PC-3 (cell line): ENCODE results near the gene SLCO2B1. TPM values are rescaled to one million over a fixed set of nuclear protein-coding genes. Genes with fewer than 3 reads are reported as not detected.

Experiments used
- ATAC-seq: fragments of 200-7000 bp; cut with Tn5 transposase; 2 replicates; pipeline ENCODE4 v1.9.1; 2020; ENCODE audit warnings: mild to moderate bottlenecking, moderate library complexity
- BruUV-seq: library from RNA; stranded (reverse); fragments of 400-500 nt; replicated peaks from 2 replicates; lab custom pipeline; 2021; lab: Mats Ljungman, UMichigan
- CTCF ChIA-PET: fragments of 300-600 bp; sonication (Branson Sonifier 250); formaldehyde crosslinking; loops from one replicate; lab custom pipeline; 2022; ENCODE audit warnings: antibody characterized with exemption; lab: Charles Lee
- POLR2A ChIA-PET: fragments of 300-600 bp; sonication (Branson Sonifier 250); formaldehyde crosslinking; loops from one replicate; lab custom pipeline; 2022; ENCODE audit warnings: antibody characterized with exemption; ENCODE audit not compliant: unreplicated experiment; lab: Charles Lee
- DNase-seq: peaks from one replicate; pipeline ENCODE4 v3.0.0-alpha.2; 2015
- H2AFZ ChIP-seq: fragments of 300-600 bp; sonication (generic); 2 replicates; pipeline ENCODE4 v1.6.0; 2016; ENCODE audit warnings: antibody characterized with exemption, low read length
- H3F3A ChIP-seq: fragments of 300-600 bp; sonication (generic); one replicate; pipeline ENCODE4 v1.6.0; 2017; ENCODE audit warnings: antibody characterized with exemption, low read length, control low read depth, mild to moderate bottlenecking; ENCODE audit not compliant: unreplicated experiment
- H3K27ac ChIP-seq: fragments of 300-600 bp; sonication (generic); 2 replicates; pipeline ENCODE4 v1.5.1; 2016; ENCODE audit warnings: mild to moderate bottlenecking, low read length
- H3K27me3 ChIP-seq: fragments of 300-600 bp; sonication (generic); 2 replicates; pipeline ENCODE4 v1.6.1; 2016; ENCODE audit warnings: low read length, mixed read lengths
- H3K36me3 ChIP-seq: fragments of 300-600 bp; sonication (generic); 2 replicates; pipeline ENCODE4 v1.6.1; 2016; ENCODE audit warnings: low read depth, mixed run types, low read length, mixed read lengths
- H3K4me1 ChIP-seq: fragments of 300-600 bp; sonication (generic); 2 replicates; pipeline ENCODE4 v1.5.1; 2016; ENCODE audit warnings: low read length; ENCODE audit not compliant: insufficient read depth
- H3K4me2 ChIP-seq: fragments of 300-600 bp; sonication (generic); 2 replicates; pipeline ENCODE4 v1.6.0; 2016; ENCODE audit warnings: low read length
- H3K4me3 ChIP-seq: fragments of 300-600 bp; sonication (generic); 2 replicates; pipeline ENCODE4 v1.5.1; 2016; ENCODE audit warnings: mild to moderate bottlenecking, low read length, mixed read lengths
- H3K79me2 ChIP-seq: fragments of 300-600 bp; sonication (generic); 2 replicates; pipeline ENCODE4 v1.6.1; 2017; ENCODE audit warnings: low read length, mixed read lengths
- H3K9ac ChIP-seq: fragments of 300-600 bp; sonication (generic); 2 replicates; pipeline ENCODE4 v1.6.0; 2016; ENCODE audit warnings: mild to moderate bottlenecking, low read length
- H3K9me2 ChIP-seq: fragments of 300-600 bp; sonication (generic); replicated peaks from 2 replicates; pipeline ENCODE4 v1.6.1; 2016; ENCODE audit warnings: mixed run types, low read length, mixed read lengths
- H3K9me3 ChIP-seq: fragments of 300-600 bp; sonication (generic); 2 replicates; pipeline ENCODE4 v1.6.1; 2016; ENCODE audit warnings: low read length, mixed read lengths
- H4K20me1 ChIP-seq: fragments of 300-600 bp; sonication (generic); 2 replicates; pipeline ENCODE4 v1.6.1; 2016; ENCODE audit warnings: low read length, mixed read lengths
- EZH2 ChIP-seq: fragments of 300-600 bp; sonication (generic); IDR thresholded peaks from one replicate; pipeline ENCODE4 v1.6.1; 2017; ENCODE audit warnings: antibody characterized with exemption, mild to moderate bottlenecking, low read length; ENCODE audit not compliant: unreplicated experiment
- EZH2phosphoT487 ChIP-seq: fragments of 300-600 bp; sonication (generic); IDR thresholded peaks from 2 replicates; pipeline ENCODE4 v1.6.1; 2018; ENCODE audit warnings: mild to moderate bottlenecking, antibody characterized with exemption, low read length, borderline replicate concordance
- intact Hi-C: fragments of 100-400 bp; cut with micrococcal nuclease; formaldehyde crosslinking; loops from 2 replicates; pipeline ENCODE4 v1.9.0; 2023
- total RNA-seq: library from RNA; depleted of rRNA; stranded (reverse); fragments of >200 nt; gene quantifications from 2 replicates; pipeline ENCODE4 v1.2.3, GENCODE V29; 2014
- TF ChIP-seq, protein P1 (sequence below): fragments of 300-600 bp; sonication (generic); conservative IDR thresholded peaks from 2 replicates; pipeline ENCODE4 v1.5.1; 2017; ENCODE audit warnings: antibody characterized with exemption, low read depth, mild to moderate bottlenecking, low read length

Gene SLCO2B1
- total RNA-seq, 1 experiment from 2014 or later: not detected

DNA sequence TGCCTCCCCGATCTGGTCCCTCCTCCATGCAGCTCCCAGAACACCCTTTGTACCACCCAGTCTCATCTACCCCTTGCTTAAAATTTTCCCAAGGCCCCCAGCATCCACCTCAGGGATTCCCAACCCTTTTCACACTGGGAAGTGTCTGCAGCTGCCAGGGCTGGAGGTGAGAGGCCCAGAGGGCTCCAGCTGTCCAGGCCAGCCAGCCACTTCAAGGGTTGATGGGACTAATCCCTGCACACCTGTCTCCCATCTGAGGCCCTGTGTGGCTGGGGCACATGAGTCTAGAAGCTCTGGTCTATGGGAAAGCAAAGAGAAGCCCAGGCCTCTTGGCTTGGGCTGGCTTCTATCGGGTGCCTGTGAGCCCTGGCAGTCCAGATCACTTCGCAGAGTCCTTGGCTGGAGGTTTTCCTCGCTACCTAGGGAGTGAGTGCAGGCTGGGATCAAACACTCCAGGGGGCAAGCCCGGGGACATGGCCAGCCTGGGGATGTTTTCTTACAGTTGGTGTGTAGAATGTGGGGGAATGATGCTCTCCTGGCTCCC lies 48.6 kb downstream of the SLCO2B1 start:
- intact Hi-C loops: no loop called here
- H4K20me1 ChIP-seq: no peaks in the 10 kb centered on the region
- DNase-seq (no peak), ATAC-seq (no peak)
- CTCF ChIA-PET: no interaction called here
- peaks cover 38% of the 10 kb centered on the region; the same call in 1 of the 2 replicates for H3K27me3 ChIP-seq
- POLR2A ChIA-PET: no interaction called here
- H3K27ac ChIP-seq: no peak overlapping the region
- H3K4me2 ChIP-seq: no peak overlapping the region
- no peaks in the 10 kb centered on the region for H3K4me1 ChIP-seq
- no peaks in the 10 kb centered on the region for H3K9me2 ChIP-seq
- no TSS peak for BruUV-seq
- no peak overlapping the region for H3K4me3 ChIP-seq
- no peaks in the 10 kb centered on the region for H3K36me3 ChIP-seq
- H3K9me3 ChIP-seq: no peaks in the 10 kb centered on the region
- no peak overlapping the region for H3K9ac ChIP-seq
- H3K79me2 ChIP-seq: no peaks in the 10 kb centered on the region
- no peak for TF ChIP-seq EZH2phosphoT487
- TF ChIP-seq, protein P1, sequence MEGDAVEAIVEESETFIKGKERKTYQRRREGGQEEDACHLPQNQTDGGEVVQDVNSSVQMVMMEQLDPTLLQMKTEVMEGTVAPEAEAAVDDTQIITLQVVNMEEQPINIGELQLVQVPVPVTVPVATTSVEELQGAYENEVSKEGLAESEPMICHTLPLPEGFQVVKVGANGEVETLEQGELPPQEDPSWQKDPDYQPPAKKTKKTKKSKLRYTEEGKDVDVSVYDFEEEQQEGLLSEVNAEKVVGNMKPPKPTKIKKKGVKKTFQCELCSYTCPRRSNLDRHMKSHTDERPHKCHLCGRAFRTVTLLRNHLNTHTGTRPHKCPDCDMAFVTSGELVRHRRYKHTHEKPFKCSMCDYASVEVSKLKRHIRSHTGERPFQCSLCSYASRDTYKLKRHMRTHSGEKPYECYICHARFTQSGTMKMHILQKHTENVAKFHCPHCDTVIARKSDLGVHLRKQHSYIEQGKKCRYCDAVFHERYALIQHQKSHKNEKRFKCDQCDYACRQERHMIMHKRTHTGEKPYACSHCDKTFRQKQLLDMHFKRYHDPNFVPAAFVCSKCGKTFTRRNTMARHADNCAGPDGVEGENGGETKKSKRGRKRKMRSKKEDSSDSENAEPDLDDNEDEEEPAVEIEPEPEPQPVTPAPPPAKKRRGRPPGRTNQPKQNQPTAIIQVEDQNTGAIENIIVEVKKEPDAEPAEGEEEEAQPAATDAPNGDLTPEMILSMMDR: no peak
- no peak overlapping the region for H2AFZ ChIP-seq
- H3F3A ChIP-seq: no peaks in the 10 kb centered on the region

DNA sequence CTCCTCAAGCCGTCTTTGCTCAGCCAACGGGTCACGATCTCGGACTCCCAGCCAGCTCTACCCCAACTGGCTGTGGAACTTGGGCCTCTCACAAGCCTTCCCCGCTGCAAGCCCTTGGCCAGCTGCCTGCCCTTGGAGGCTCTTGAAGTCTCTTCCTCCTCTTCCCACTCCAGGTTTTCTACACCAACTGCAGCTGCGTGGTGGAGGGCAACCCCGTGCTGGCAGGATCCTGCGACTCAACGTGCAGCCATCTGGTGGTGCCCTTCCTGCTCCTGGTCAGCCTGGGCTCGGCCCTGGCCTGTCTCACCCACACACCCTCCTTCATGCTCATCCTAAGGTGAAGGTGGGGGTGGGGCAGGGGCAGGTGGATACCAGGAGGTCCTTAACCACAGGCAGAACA lies 49.1 kb downstream of the SLCO2B1 start:
- Histone ChIP-seq H3K27me3 (peaks cover 33% of the 10 kb centered on the region; the same call in 1 of the 2 replicates), H3K9me2 (no peaks in the 10 kb centered on the region), H3K4me1 (no peaks in the 10 kb centered on the region), H3K9ac (no peak overlapping the region), H4K20me1 (no peaks in the 10 kb centered on the region), H3K4me3 (no peak overlapping the region), H3K27ac (no peak overlapping the region), H3K79me2 (no peaks in the 10 kb centered on the region), H3F3A (no peaks in the 10 kb centered on the region), H2AFZ (no peak overlapping the region), H3K9me3 (no peaks in the 10 kb centered on the region), H3K4me2 (no peak overlapping the region), H3K36me3 (no peaks in the 10 kb centered on the region)
- no peak for DNase-seq
- intact Hi-C loops: no loop called here
- TF ChIP-seq EZH2phosphoT487 (no peak), EZH2 (no peak)
- TF ChIP-seq, protein P1: no peak
- no peak for ATAC-seq
- ChIA-PET POLR2A (no interaction called here), CTCF (no interaction called here)
- no TSS peak for BruUV-seq

DNA sequence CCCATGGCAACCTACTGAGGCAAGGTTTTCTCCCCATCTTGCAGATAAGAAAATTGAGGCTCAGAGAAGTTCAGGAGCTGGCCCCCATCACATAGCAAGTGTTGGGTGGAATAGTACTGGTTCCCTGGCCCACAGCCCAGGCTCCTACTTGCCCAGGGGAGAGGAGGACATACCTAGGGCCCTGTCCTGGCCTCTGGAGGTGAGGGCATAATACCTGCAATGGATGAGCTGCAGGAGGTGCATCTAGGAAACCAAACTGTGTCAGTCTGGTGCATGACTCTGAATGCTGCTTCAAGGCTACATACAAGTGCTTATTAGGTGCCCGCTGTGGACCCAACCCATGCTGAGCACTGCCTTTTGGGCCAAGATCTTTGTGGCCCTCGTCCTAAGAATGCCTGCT lies 49.6 kb downstream of the SLCO2B1 start:
- DNase-seq (no peak), ATAC-seq (no peak)
- no peaks in the 10 kb centered on the region for H3F3A ChIP-seq
- H3K27me3 ChIP-seq: peaks cover 28% of the 10 kb centered on the region; the same call in 1 of the 2 replicates
- CTCF ChIA-PET: no interaction called here
- no peaks in the 10 kb centered on the region for H3K9me3 ChIP-seq
- BruUV-seq: no TSS peak
- no peaks in the 10 kb centered on the region for H3K79me2 ChIP-seq
- H3K36me3 ChIP-seq: no peaks in the 10 kb centered on the region
- H3K27ac ChIP-seq: no peak overlapping the region
- no peak overlapping the region for H3K9ac ChIP-seq
- intact Hi-C loops: no loop called here
- no peaks in the 10 kb centered on the region for H3K4me1 ChIP-seq
- H3K4me3 ChIP-seq: no peak overlapping the region
- H4K20me1 ChIP-seq: no peaks in the 10 kb centered on the region
- no peak overlapping the region for H2AFZ ChIP-seq
- TF ChIP-seq EZH2phosphoT487: no peak
- TF ChIP-seq, protein P1: no peak
- no peak for TF ChIP-seq EZH2
- no peak overlapping the region for H3K4me2 ChIP-seq
- POLR2A ChIA-PET: no interaction called here
- no peaks in the 10 kb centered on the region for H3K9me2 ChIP-seq
